ENCODE measurements around the gene CREM.
A peak's percentile ranks its signal among the peaks of the same experiment; 100 is the strongest.
"Not testable (repeated sequence)": the region's sequence is repeated elsewhere in the genome, so short reads cannot be mapped to it uniquely, and the experiment has no call there.

The CREM gene

DNA sequence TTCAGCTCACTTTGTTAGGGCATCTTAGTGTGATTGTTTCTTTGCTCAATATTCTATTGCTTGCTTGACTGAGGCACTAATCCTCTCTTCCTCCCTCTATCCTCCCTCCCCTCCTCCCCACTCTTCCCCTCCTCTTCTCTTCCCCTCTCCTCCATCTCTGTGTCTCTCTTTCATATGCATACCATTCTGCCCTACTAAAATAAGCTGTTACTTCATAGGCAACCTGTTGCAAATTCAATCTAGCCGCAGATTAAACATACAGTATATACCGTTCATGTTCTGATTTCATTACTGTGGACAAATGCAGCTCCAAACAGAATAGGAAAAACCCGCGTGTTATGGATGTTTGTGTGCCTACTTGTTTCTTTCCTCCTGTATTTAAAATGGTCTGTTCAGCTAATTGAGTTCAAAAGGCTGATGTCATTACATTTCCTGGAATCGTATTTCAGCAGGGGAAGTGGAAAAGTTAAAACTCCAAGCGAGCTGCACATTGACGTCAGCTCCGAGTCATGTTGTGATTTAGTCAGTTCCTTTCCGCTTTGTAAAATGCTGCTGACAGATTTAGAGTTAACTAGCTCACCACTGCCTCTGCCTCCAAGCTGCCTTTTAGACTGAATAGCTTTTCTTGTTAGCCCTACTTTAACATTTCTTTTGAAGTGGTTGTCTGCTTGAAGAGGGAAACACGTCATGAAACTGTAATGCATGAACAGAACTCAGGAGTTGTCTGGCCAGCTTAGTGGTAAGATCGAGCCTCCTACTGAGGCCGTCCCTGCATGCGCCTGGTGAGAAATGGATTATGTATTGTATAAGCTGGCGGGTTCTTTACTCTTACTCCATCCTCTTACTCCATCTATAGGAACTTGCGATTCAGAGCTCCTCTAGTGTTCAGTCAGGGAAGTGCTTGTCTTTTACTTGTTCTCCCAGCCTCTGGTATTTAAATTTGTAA lies 69.0 kb downstream of the CREM start:
- peak; percentile 82 for DNase-seq

DNA sequence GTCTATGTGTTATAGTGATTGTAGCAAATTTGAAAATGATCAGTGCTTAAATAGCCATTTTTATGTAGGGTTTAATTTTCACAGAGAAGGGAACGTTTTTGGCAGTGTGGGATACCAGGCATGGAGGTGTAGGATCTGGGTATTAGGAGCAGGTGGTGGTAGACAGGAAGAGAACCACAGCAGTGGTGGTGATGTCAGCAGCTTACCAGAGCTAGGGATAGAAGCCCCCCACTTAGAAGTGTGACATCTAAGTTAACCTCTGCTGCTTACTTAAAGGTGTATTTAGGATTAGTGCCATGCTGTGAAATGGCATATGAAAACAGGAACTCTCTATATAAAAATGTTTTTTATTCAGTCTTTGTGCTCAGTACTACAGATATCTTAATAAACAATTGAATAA lies 73.8 kb downstream of the CREM start:
- DNase-seq, result no peak

DNA sequence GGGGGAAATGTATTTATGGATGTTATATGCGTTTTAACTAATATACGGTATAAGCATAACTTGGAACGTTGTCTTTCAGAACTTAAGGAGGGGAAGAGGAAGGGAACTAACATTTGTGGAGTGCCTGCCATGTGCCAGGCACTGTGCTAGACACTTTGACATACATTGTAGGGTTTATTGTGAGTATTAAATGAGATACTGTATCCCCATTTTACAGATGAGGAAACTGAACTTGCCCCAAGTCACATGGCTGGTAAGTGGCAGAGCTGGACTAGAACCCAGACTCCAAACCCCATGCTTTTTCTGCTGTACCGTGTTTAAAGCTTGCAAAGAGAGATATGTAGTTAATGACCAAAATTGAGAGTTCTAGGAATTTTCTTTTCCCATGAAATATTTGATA lies 74.6 kb downstream of the CREM start:
- DNase-seq, result no peak

DNA sequence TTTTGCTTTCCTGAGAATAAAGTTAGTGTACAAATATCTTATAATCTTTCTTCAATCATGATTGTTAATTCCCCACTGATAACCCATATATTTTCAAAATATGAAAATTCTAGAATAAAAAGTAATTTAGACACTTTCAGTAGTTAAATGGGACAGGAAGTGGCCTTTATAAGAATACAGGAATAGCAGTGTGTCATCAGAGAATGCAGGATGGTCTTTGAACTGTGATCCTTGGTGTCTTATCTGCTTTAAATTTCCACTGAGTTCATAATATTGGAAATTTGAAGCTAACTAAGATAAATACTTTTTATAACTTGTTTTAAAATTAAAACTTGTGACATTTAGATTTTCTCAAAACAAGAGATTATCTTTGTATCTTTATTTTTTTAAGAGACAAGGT lies 75.4 kb downstream of the CREM start:
- DNase-seq, result no peak

DNA sequence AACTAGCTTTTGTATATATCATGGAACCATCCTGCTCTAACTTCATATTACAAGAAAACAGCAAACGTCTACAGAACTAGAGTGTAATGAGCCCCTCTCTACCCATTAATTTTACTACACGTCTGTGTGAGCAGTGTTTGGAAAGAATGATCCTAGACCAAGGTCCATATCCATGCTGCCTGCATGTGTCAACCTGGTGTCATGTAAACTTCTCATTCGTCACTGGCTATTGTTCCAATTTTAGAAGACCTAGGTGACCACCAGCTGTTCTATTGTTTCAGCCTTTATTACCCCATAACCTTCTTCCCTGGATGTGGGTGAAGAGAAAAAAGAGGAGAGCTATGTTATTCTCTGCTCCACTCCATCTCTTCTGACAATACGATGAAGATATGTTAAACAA lies 77.1 kb downstream of the CREM start:
- DNase-seq, result no peak

DNA sequence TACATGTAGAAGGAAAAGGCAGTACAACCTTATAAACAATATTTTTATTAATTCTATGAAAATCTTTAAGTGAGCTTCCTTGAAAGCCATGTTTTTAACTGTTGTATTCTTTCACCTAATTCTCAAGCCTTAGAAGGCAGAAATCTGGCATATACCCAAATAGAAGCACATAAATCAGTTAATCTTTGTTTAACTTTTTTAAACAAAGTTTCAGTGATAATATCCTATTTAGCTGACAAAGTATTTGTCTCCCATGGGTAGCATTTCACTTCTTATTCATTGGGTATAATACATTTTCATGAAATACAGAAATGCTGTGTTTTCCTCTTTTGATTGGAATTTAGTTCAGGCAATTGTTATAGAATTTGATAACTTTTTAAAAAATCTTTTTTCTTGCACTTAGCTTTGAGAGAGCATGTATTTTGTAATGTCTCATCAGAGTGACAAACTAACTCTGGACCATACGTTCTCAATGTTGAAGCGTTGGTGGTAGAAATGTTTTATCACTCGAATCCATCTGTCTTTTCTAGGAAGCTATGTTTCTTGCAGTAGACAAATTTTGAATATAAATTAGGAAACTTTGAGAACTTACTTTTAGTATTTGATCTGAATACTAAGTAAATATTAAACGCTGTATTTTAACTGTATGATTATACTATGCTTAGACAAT lies 78.1 kb downstream of the CREM start:
- no peak for DNase-seq

DNA sequence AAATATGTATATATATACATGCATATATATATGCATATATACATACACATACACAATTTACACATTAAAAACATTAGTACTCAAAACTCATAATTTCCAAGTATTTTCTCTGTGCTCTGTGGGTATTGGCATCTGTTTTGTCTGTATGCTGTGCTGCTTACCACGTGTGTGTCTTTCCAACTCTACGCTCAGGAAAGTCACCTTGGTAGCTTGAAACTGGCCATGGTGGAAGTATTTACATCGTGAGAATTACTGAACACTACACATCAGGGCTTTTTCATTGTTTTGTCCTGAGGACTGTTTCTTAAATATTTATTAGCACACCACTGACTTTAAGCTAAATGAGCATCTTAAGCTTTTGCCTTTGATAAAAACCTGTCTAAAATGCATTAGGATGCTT lies 79.6 kb downstream of the CREM start:
- DNase-seq, result no peak

DNA sequence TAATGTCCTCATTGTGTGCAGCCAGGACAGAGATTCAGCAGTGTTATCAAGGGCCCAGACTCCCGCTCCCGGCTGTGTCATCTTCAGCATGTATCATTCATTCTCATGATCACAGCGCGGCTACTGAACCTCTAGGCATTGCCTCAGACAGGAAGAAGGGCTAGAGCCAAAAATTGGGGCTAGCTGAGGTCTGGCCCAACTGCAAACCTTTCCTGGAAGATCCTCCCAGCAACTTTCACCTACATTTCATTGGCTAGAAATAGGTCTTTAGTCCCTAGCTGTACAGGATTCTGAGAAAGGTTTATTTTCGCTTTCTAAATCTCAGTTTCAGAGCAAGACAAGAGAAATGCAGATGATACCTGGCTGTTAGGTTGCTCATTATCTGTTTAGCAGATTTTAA lies 81.9 kb downstream of the CREM start:
- DNase-seq, result peak; percentile 43

DNA sequence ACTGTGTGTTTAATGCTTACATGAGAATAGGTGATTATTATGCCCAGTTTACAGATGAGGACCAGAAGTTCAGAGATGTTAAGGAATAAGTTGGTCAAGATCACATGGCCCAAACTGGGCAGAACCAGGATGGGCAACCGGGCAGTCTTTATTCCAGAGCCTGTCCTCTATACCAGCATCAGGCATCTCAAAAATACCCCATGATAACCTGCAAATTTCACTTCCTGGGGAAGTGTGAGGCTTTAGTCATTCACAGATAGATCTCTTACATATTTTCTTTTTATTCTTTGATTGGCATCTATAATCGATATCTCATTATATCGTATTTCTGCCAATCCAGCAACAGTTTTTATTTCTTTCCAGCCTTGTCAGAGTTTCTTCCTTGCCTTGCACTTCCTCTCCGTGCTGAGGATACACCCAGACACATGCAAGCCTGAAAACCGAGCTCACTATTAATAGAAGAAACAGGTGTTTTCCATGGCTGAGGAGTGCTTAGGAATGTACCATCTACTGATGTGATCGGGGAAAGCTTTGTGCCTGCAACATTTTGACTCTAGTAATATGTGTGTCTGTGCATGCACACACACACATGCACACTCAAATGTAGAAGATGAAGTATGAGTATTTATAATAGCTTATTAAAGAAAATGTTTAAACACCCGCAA lies 82.4 kb downstream of the CREM start:
- no peak for DNase-seq

DNA sequence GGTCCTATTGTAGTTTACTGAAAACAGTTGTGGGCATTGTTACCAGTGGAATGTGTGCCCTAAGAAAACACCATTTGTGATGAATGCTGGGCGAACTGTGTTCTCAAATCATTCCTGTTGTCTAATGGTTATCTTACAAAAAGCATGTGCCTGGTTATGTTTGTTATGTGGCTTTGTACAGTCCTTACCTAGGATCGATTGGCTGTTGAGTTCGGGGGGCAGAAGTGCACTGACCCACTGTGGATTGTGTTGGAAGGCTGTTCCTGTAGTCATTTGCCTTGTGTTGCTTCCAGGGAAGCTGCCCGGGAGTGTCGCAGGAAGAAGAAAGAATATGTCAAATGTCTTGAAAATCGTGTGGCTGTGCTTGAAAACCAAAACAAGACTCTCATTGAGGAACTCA lies 84.3 kb downstream of the CREM start:
- DNase-seq, result no peak

DNA sequence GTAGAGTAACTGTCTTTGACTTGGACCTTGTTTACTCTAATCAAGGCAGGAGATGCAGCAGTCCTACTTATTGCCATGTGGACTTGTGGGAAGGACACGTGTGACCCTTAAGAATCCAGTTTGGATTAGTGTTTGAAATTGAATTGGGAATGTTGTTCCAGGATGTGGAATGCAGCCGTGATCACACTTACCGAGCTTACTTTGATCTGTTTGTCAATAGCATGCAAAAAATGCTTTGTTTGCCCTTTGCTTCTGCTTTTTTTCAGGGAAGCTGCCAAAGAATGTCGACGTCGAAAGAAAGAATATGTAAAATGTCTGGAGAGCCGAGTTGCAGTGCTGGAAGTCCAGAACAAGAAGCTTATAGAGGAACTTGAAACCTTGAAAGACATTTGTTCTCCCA lies 84.7 kb downstream of the CREM start:
- DNase-seq, result no peak

DNA sequence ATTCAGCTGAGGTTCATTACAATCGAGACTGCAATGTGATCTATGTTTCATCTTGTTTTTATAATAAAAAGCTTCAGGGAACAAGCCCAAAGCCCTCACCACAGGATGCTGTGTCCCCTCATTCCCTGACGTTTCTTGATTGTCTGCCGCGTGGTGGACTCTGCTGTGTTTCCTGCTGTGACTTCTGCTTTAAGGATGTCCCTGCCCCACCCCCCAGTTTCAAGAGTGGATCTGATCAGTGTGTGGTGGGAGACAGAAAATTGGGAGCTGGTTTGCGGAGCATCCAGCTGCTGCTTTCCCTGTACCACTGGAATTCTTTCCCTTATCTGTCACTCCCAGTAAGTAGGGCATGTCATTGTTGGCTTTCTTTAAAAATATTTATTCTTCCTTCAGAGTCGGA lies 86.2 kb downstream of the CREM start:
- no peak for DNase-seq

DNA sequence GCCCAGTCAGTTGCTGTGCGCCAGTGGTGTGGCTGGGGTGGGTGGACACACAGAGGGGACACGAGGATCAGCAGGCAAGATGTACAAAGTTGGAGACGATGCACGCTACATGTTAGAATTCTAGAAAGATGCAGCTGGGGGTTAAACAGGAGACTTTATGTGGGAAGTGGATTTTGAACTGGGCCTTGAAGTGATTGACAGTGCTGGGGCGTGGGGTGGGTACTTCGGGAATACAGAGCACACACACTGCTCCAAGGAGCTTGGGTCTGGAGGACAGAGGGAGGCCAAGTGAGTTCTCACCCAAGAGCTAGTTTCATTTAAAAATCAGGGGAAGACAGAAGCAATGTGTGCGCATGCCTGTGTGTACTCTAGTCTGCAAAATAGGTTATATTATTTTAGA lies 87.1 kb downstream of the CREM start:
- no peak for DNase-seq

DNA sequence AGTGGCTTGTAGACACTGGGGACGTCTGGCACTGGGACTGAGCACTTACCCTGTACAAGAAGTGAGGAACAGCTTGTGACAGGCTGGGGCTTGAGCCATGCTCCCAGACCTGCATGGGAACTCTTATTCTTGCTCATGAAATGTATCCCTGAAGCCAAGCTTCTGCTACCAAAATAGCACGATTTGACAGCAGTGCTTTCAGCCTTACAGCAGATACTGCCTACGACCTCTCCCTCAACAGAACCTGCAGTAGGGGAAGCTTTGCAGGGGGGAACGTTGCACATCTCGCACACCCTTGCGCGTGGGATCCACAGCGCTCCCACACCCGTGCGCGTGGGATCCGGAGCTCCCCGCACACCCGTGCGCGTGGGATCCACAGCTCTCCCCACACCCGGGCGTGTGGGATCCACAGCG lies 88.0 kb downstream of the CREM start:
- no peak for DNase-seq

DNA sequence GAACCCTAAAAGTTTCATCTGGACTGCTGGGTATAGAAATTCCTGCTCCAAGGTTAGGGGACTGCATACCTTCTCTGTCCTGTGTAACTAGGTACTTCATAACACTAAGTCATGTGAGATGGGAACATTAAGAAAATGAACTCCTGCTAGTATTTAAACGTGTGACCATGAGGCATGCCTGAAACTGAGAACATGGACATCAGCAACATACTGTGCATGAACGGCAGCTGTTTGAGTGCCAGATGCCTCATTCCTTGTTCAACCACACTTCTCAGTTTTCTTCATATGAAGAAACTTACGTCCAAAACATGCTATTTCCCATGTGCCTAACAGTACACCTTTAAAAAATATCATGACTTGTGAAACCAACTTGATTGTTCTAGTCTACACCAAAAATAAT lies 88.5 kb downstream of the CREM start:
- DNase-seq, result no peak

DNA sequence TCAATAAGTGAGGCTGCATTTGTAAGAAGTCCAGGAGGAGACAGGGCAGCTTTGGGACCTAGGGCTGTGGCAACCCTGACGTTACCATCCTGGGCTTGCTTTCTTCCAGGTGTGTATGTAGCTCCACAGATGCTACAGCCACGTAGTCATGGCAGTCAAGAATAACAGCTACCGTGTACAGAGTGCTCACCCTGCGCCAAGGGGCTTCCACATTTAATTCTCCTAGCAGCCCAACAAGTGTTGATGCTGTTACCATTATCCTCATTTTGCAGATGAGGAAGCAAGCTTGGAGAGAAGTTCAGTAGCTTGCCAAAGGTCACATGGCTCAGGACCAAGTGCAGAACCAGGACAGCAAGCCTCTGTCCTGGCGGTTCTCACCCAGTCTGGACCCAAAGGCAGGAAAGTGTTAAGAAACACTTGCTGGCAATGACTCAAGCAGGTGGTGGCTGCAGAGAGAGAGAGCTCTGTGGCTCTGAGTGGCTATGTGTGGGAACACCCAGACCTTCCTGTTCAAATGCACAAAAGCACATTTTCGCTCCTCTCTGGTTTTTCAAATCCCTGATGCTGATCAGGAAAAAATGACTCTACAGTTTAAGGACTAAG lies 89.8 kb downstream of the CREM start:
- peak; percentile 52 for DNase-seq

DNA sequence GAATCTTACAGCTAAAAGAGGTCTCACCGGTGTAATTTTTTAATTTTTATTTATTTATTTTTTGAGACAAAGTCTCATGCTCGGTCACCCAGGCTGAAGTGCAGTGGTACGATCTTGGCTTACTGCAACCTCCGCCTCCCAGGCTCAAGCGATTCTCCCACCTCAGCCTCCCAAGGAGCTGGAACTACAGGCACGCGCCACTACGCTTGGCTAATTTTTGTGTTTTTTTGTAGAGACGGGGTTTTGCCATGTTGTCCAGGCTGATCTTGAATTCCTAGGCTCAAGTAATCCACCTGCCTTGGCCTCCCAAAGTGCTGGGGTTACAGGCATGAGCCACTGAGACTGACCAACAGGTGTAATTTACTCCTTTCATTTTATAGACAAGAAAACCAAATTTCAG lies 90.3 kb downstream of the CREM start:
- not testable (repeated sequence) for DNase-seq

DNA sequence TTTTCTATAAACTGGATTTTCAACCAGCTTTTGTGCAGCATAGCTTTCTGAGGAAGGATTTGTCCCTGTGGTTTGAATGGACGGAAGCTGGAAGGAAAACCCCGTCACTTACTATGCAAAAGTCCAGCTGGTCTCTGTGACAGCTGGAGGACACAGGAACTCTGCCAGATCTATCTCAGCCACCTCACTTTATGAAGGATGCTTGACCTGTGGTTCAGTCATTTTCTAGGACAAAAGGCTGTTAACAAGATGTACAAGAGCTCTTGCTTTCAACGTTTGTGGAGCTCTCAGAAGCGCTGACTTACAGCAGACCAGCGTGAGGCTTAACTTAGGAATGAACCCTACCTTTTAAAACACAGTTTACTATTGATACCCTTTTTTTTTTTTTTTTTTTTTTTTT lies 90.8 kb downstream of the CREM start:
- DNase-seq, result no peak

DNA sequence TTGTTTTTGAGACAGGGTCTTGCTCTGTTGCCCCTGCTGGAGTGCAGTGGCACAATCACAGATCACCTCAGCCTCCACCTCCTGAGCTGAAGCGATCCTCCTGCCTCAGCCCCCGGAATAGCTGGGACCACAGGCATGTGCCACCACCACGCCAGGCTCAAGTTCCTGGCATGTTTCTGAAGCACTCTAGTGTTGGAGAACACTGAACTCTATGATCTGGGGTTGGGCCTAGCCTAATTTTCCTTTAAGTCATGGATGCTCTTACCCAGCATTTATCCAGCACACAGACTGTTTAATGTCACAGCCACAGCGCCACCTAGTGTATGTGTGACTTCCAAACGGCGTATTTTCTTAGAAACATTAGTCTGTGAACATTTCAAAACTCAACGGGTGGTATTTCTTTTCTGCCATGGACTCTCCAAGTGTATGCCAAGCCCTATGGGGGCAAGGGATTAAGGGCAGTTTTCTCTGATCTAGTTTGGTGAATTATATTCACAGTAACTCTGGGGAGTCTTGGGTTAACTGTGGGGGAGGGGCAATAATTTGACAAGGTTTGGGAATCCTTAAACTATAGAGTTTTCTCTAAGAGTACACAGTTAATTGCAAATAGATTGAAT lies 91.8 kb downstream of the CREM start:
- peak; percentile 92 for DNase-seq

DNA sequence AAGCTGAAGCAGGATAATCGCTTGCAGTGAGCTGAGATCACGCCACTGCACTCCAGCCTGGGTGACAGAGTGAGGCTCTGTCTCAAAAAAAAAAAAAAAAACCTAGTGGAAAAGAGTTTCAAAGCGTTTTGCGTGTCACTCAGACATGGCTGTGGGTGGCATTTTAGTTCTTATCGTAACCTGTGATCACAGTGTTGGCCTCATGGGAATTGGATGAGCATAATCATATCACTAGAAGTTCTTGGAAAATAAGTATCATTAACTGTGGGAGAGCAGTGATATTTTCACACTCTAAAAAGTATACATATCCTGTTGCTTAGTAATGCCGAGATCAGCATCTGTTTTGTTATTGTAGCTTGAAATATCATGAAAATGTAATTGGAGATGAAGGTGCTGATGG lies 92.6 kb downstream of the CREM start:
- peak; percentile 57 for DNase-seq

DNA sequence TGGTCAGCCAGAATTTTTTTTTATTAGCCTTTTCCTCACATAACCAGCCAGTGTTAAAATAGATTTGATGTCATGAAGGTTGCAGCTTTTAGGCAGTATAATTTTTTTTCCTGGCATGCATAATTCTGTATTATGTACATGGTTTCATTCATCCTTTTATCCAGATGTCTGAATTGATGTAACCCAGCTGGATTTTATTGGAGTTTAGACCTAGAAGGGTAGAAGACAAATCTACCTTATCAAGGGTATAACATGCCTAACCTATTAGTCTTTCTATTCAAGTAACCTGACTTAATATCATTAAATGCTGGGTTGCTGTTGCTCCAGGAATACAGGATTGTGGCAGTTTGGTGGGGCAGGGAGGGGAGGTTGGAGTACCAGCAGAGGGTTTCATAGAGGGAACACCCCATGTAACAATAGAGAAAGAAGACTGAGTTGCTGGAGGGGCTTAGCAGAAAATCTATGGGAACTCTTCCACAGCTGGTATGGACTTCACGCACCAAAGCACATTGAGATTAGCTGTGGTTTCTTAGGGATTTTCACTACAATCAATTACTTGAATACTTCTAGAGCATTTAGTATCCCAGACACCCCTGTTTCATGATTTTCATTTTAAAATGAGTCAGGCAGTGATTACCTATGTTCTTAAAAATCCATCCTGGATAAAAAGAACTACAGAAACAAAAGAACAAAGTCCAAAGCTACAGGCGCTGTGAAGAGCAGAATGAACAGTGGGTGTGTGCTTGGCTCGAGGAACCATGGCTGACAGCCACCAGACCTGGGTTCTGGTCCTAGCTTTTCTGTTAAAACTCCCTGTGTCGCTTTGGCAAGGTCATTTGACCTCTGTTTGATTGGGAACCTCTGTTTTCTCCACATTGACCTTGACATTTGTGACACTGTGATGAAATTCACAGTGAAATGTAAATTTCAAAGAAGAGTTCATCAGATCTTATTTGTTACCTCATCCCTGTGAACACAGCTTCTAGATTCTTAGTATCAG lies 93.5 kb downstream of the CREM start:
- DNase-seq, result no peak

DNA sequence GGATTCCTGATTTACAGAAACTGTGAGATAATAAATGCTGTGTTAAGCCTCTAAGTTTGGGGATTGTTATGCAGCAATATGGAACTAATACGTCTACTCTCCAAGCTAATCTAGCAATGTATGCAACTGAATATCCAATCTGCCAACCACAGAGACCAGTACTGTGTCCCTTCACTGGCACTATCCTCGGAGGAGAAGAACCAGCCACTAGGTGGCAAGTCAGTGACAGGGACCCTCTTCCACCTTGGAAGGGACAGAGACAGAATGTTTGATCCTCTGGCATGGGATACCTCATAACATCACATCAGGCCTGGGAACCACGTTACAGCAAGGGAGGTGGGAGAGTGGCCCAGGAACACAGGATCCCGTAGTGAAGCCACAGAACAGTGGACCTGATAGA lies 96.4 kb downstream of the CREM start:
- DNase-seq, result no peak
